ENCODE measurements around the gene LGALS4.

GRCh38 chr19:38792250-38793111 is 20.3 kb downstream of the LGALS4 start:
- TF ChIP-seq EP300 (IDR thresholded peaks at IDR 0.05; ENCODE audit: borderline replicate concordance) (no peak), CEBPB (IDR thresholded peaks at IDR 0.05) (no peak)
